ENCODE measurements around the gene ELOVL5.
A peak's percentile ranks its signal among the peaks of the same experiment; 100 is the strongest.
"Not testable (repeated sequence)": the region's sequence is repeated elsewhere in the genome, so short reads cannot be mapped to it uniquely, and the experiment has no call there.

ELOVL5 gene, protein sequence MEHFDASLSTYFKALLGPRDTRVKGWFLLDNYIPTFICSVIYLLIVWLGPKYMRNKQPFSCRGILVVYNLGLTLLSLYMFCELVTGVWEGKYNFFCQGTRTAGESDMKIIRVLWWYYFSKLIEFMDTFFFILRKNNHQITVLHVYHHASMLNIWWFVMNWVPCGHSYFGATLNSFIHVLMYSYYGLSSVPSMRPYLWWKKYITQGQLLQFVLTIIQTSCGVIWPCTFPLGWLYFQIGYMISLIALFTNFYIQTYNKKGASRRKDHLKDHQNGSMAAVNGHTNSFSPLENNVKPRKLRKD

DNA sequence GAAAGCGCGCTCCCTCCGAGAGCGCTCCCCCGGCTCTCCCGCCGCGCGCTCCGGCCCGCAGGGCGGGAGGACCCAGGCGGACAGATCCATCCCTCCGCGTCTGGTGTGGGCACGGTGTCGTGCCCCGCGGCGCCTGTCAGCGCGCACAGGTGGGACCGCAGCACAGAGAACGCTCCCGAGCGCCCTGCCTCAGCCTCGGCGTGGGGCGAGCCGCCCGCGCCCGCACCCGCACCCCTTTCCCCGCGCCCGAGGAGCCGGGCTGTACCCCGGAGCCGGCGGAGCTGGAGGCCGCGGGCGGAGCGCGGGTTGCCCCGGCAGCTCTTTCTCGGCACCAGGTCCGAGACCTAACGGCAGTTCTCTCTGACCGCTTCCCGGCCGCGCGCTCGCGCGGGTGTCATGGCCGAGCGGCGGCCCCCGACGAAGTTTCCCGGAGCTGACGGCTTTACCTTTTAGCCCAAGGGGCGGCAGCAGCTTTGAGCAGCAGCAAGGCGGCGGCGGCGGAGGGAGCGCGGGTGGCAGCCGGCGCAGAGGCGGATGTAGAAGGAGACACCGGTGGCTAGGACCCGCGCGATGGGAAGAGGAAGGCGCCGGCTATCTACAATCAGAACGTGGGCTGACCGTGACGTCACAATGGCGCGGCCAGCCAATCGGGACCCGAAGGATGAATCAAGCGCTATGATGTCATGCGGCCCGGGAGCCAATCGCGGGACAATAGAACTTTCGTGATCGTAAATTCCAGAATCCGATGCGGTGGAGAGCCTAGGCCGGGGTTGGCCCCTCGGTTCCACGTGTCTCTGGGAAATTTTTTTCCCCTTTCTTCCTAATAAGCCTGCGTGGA is at the start of gene ELOVL5:
Gene ELOVL5, minus strand, starts transcription at position 580 of the 838 bp plus-strand sequence. CDS start 53,251 bp downstream, outside the sequence.
- H3K4me3 ChIP-seq (ENCODE audit: low read depth, low read length), result peak within 1 kb of the TSS; percentile 88

DNA sequence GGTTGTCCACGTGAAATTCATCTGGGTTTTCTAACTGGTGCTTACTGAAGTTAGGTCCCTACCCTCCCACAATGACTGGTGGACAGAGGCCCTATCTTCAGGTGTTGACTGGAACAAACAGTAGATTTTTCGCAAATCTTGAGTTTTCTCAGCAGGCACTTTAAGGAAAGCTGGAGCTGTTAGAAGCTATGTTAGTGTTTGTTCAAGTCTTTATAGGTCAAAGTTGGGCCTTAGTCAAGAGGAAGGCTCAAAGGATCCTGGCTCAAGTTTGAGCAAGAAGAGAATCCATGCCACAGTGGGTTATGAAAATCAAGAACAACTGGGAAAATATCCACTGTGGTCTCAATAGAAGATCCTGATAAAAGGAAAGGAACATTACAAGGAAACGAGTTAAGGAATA is 48.5 kb upstream of the ELOVL5 start:
- no peak overlapping the region for H3K4me3 ChIP-seq (ENCODE audit: low read depth, low read length)

DNA sequence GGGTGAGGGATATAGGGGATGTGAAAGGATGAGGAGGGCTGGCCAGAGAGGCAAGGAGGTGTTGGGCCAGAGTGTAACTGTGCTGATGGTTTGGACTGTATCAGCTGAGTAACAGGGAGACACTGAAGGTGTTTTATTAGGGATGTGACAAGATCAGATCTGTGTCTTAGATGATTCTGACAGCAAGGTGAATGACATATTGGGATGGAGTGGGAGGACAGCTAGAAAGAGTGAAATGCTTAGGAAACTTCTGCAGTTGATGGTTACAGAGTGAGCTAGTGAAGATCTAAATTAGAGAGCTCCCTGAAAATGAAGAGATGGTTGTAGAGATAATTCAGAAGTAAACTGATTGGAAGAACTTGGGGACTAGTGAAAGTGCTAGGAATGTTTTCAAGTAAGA is 47.2 kb upstream of the ELOVL5 start:
- H3K4me3 ChIP-seq (ENCODE audit: low read depth, low read length), result no peak overlapping the region

DNA sequence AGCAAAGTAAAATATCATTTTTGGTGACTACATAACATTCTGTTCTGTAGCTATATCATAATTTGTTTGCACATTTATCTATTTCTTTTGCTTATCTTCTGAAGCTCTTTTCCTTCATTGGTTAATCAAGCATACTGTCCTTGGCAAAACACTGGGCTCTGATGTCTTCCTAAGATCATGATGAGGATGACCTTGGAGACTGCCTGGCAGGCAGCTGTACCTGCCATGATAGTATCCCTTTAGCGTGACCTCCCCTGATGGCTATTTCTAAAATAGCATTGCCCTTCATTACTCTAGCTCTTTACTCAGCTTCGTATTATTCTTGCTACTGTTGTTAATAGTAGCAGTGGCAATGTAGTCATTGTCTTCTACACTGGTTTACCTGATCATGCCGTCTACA is 46.0 kb upstream of the ELOVL5 start:
- H3K4me3 ChIP-seq (ENCODE audit: low read depth, low read length), result no peak overlapping the region

DNA sequence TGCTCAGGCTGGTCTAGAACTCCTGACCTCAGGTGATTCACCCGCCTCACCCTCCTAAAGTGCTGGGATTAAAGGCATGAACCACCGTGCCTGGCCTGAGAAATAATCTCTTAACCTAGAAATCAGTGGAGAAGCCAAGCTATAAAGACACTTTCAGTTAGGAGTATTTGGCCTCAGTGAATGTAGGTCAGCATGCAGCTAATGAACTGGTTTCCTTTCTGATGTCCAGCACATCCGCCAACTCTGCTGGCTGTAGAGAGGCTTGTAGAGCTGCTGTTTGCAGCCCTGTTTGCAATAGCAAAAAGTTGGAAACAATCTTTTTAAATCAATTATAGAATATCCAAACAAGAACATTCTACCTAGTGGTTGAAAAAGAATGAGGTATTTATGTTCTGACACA is 42.4 kb upstream of the ELOVL5 start:
- H3K4me3 ChIP-seq (ENCODE audit: low read depth, low read length), result no peak overlapping the region

DNA sequence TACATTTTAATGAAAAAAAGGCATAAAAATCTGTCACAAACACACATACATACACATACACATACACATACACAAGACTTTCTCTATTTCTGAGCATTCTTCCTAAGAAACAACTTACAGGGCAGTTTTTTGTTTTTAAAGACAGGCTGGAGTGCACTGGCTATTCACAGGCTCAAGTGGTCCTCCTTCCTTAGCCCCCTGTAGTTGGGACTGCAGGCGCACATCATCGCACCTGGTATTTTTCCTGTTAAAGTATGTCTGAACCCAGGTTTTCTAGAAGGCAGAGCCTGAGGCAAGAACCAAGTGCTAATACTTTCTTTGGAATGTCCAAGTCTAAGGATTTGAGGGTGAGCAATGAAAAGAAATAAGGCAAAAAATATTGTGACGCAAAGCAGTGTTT is 41.3 kb upstream of the ELOVL5 start:
- no peak overlapping the region for H3K4me3 ChIP-seq (ENCODE audit: low read depth, low read length)

DNA sequence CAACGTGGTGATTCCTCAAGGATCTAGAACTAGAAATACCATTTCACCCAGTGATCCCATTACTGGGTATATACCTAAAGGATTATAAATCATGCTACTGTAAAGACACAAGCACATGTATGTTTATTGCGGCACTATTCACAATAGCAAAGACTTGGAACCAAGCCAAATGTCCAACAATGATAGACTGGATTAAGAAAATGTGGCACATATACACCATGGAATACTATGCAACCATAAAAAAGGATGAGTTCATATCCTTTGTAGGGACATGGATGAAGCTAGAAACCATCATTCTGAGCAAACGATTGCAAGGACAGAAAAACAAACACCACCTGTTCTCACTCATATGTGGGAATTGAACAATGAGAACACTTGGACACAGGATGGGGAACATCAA is 39.9 kb upstream of the ELOVL5 start:
- H3K4me3 ChIP-seq (ENCODE audit: low read depth, low read length), result not testable (repeated sequence)

DNA sequence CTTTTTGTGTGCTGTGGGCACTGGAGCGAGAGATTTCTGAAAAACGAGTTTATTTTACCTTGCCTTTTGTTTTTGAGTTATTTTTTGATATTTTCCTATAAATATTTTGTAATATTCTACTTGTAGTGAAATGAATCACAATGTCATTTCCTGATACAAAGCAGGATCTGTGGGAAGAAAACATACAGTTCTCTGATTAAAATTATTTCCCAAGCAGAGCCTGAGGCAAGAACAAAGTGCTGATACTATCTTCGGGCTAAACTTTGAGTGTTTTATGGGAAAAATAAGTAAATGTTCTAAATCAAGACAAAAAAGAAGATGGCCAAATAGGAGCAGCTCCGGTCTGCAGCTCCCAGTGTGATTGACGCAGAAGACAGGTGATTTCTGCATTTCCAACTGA is 33.7 kb upstream of the ELOVL5 start:
- H3K4me3 ChIP-seq (ENCODE audit: low read depth, low read length), result no peak overlapping the region

DNA sequence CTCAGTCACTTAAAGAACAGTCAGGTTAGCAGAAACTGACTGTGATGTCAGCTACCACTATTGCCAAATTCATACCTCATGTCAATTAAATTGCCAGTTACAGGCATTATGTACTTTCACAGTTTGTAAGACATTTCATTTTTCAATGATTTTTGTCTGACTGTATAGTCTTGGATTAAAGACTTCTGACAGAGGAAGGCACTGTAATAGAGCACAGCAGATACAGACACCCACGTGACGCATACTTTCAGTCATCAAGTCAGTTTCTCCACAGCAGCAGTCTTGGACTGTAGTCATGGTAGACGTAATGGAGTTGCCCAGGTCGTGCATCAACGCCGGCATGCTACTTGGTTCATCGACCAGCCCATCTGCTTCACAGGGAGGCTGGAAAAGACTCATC is 29.5 kb upstream of the ELOVL5 start:
- H3K4me3 ChIP-seq (ENCODE audit: low read depth, low read length), result no peak overlapping the region

DNA sequence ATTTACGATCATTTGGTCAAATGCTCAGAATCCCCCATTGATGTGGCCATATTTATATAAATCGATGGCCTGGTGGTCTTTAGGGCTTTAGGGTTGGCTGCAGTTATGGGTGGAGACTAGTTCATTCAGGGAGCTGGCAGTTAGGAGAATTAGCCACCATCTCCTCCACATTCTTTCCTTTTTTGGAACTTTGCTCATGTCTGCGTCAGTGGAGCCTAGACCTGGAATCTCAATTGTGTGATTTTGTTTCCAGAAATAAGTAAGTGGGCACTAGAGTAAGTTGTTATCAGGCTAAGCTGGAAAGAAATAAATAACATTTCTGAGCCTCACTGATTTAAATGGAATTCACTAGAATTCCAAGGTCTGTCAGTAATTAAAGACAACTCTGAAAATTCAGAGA is 29.0 kb upstream of the ELOVL5 start:
- no peak overlapping the region for H3K4me3 ChIP-seq (ENCODE audit: low read depth, low read length)

DNA sequence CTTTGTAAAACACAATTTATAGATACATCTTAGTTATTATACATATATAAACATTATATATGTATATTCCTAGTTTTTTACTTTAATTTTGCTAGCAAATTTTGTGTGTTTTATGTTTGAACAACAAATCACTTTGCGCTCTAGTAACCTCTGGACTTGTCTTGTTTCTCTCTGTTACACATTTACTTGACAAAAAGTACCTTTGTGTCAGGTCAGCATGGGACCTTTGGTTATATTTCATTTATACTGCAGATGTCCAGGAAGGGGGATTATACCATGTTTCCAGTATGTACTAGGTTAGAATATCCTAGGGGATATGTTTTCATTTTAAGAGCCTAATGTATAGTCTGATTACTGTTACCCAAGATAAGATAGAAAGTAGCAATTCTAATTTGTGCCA is 28.5 kb upstream of the ELOVL5 start:
- no peak overlapping the region for H3K4me3 ChIP-seq (ENCODE audit: low read depth, low read length)

DNA sequence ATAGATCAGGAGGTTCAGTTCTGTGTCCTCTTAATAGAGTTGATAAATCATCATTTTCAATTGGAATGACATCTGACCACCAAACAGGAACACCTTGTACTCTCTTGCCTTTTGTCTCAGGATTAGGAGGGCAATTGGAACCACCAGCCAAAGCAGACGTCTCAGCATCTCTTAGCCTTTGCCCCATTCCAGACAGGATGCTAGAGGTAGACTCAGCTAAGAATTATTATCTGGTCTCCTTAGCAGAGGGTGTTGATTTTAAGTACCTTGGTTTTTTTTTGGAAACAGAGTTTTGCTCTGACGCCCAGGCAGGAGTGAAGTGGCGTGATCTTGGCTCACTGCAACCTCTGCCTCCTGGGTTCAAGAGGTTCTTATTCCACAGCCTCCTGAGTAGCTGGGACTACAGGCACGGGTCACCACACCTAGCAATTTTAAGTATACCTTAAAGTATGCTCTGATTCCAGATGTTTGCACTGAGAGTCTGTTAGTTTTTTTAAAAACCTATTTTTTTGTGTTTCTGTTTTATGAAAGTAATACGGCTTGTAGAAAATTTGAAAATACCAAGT is 28.0 kb upstream of the ELOVL5 start:
- H3K4me3 ChIP-seq (ENCODE audit: low read depth, low read length), result no peak overlapping the region

DNA sequence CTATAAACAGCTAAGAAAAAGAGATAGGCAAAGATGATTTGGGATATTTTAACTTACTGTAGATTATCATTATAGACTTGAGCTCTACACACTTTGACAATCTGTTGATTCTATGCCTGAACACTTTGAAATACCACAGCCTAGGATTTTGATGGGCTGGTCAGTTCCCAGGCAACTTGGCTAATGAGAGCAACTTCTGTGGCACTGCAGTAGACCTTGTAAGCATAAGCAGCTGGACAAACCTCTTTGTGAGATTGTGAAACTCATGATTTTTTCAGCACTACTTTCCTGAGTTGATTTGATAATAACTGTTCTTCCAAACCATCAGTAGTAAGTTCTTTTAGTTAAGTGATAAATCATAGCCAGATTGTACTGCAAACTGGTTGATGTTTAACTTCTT is 27.1 kb upstream of the ELOVL5 start:
- H3K4me3 ChIP-seq (ENCODE audit: low read depth, low read length), result no peak overlapping the region

DNA sequence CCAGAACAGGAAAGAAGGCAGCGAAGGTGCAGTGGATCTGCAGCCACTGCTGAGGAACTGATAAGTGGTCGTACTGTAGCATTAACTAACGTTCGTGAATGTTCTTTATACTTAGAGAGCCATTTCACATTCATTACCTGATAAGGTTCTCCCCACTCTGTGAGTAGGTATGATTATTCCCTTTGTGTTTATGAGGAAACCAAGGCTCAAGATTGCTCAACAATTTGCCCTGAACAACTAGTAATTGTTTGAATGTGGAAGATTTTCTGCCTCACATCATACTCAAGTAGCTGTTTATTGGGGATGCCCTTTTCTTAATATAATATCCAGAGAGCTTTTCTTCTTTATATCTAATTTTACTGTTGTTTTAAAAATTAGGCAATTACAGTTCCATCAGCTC is 24.9 kb upstream of the ELOVL5 start:
- H3K4me3 ChIP-seq (ENCODE audit: low read depth, low read length), result no peak overlapping the region

DNA sequence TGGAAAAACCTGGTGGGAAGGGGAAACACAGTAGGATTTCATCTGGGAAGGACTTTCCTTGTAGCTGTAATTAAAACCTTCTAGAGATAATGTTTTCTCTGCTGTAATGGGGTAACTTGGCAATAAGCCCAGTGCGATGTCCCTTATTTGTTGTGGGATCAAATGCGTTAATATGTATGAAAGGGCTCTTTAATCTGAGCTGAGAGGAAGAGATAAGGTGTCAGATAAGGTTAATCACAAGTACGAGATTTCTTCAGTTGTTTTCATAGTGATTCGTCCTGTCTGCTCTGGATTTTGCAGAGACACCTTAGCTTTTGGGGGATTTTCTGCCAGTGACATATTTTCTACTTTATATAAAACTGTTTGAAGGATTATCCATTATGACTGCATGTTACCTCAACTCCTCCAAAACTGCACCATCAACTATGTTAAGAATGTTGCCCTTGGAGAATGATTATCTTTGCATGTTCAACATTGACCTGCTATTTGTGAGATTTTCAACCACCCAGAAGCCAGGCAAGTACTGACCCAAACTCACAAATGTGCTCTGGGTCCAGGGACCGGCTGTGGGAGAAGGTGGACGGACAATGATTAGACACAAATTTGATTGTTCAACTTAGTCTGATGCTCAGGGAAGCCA is 21.2 kb upstream of the ELOVL5 start:
- no peak overlapping the region for H3K4me3 ChIP-seq (ENCODE audit: low read depth, low read length)

DNA sequence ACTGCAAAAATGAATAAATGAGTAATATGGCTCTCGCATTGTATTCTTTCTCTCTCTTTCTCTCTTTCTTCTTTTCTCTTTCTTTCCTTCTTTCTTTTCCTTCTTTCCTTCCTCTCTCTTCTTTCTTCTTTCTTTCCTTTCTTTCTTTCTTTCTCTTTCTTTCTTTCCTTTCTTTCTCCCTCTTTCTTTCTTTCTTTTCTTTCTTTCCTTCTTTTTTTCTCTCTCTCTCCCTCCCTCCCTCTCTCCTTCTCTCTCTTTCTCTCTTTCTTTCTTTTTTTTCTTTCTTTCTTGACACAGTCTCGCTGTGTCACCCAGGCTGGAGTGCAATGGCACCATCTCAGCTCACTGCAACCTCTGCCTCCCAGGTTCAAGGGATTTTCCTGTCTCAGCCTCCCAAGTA is 20.3 kb upstream of the ELOVL5 start:
- H3K4me3 ChIP-seq (ENCODE audit: low read depth, low read length), result no peak overlapping the region

DNA sequence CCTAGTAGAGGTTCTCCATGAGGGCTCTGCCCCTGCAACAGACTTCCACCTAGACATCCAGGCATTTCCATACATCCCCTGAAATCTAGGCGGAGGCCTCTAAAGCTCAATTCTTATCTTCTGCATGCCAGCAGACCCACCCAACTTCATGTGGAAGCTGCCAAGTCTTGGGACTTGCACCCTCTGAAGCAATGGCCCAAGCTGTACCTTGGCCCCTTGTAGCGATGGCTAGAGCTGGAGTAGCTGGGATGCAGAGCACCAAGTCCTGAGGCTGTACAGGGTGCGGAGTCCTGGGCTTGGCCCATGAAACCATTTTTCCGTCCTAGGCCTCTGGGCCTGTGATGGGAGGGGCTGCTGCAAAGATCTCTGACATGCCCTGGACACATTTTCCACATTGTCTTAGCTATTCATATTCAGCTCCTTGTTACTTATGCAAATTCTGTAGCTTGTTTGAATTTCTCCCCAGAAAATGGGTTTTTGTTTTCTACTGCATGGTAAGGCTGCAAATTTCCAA is 17.4 kb upstream of the ELOVL5 start:
- no peak overlapping the region for H3K4me3 ChIP-seq (ENCODE audit: low read depth, low read length)

DNA sequence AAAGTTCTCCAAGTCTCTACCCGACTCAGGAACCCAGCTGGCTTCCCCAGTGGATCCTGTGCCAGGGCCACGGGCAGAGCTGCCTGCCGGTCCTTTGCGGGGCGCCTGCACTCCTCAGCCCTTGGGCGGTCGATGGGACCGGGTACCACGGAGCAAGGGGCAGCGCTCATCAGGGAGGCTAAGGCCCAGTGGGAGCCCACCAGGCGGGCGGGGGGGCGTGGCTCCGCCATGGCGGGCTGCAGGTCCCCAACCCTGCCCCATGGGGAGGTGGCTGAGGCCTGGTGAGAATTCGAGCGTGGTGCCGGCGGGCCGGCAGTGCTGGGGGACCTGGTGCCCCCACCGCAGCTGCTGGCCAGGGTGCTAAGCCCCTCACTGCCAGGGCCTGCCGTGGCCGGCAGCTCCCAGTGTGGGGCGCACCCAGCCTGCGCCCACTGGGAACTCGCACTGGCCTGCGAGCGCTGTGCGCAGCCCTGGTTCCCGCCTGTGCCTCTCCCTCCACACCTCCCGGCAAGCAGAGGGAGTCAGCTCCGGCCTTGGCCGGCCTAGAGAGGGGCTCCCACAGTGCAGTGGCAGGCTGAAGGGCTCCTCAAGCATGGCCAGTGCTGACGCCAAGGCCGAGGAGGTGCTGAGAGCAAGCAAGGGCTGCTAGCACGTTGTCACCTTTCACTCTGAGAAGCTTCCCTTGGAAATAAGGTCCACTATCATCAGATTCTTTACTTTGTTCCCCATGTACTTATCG is 14.8 kb upstream of the ELOVL5 start:
- no peak overlapping the region for H3K4me3 ChIP-seq (ENCODE audit: low read depth, low read length)

DNA sequence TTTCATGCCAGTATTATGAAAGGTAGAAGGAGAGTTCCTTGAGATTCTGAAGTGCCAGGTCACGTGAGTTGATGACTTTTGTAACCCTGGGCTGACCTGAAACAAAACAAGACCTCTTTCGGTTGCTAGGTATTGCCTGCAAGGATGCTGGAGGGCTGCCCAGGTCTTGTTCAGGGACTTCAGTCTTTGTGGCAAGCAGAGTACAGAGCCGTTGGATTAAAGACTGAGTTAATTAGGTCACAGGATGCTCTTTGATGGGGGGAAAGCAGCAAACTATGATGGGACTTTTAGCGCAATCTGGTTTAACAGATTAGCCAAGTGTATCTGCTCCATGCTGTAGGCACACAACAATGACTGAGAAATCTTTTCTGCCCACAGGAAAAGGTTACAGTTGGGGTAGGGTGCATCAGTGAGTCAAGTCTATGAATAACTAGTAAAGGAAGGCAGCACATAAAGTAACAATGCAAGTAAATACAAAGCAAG is 12.8 kb upstream of the ELOVL5 start:
- H3K4me3 ChIP-seq (ENCODE audit: low read depth, low read length), result no peak overlapping the region

DNA sequence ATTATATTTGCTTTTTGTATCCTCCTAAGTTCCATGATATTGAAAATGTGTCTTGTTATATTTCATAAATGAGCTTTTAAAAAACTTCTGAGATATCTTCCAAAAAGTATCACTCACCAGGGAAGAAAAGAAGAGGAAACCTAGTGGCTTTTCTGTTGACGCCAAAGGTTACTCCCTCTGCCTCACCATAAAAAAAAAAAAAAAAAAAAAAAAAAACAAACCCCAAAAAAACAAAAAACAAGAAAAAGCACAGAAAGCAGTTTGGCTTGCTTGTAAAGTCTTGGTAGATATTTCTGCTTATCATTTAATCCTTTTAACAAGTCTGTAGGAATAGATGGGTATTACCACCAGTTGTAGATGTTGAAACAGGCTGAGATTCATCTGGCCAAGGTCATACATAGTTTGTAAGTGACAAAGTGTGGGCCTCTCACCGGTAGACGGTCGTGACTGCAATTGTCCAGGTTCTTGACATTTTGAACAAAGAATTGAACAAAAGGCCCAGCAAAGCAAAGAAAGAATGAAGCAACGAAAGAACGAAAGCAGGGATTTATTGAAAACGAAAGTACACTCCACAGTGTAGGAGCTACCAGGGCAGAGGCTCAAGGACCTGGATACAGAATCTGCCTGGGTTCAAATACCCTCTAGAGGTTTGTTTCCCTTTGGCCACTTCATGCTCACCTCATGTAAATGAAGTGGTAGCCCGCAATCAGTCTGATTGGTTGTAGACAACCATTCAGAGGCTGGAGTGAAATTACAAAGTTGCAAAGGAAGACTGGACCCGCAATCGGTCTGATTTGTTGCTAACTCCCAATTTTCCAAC is 11.6 kb upstream of the ELOVL5 start:
- H3K4me3 ChIP-seq (ENCODE audit: low read depth, low read length), result no peak overlapping the region

Measured in iPS-11a (cell line).